Measurements from ENCODE around the gene SHC4. TPM values are rescaled to one million over a fixed set of nuclear protein-coding genes. Genes with fewer than 3 reads are reported as not detected.

SHC4 gene
- total and polyA plus RNA-seq, 9 of the 15 experiments (the other 6 are each of a cell fraction or from before 2014, with no cell fraction given), result 0.43 to 1.2 (median 0.67) TPM

GRCh38 chr15:48987142-48987541 lies 23.4 kb upstream of the SHC4 start:
- Histone ChIP-seq H3K9ac (ENCODE audit: insufficient read depth in 1 of 2, low read depth in 2 of 2, low read length in 2 of 2) (no peak overlapping the region), H3K9me1 (ENCODE audit: control insufficient read depth, insufficient read depth, low read length) (no peaks in the 10 kb centered on the region), H3K79me2 (ENCODE audit: control insufficient read depth, insufficient read depth, low read length) (no peaks in the 10 kb centered on the region), H3K4me3 (no peak overlapping the region), H3K27me3 (ENCODE audit: control insufficient read depth in 2 of 2, insufficient read depth in 2 of 2, low read length in 2 of 2) (no peaks in the 10 kb centered on the region), H2AFZ (ENCODE audit: low read depth, low read length) (no peak overlapping the region), H3K27ac (ENCODE audit: extremely low read depth, low read depth, low read length) (no peak overlapping the region), H3K4me1 (replicated peaks in 1 of 2; ENCODE audit: control insufficient read depth in 2 of 2, insufficient read depth in 2 of 2, low read length in 2 of 2) (no peaks in the 10 kb centered on the region), H4K20me1 (replicated peaks; ENCODE audit: control insufficient read depth, insufficient read depth, low read length) (no peaks in the 10 kb centered on the region), H3K9me3 (replicated peaks; ENCODE audit: control insufficient read depth, insufficient read depth, low read depth, low read length) (no peaks in the 10 kb centered on the region), H3K36me3 (ENCODE audit: control insufficient read depth, insufficient read depth, low read length) (peaks cover 17% of the 10 kb centered on the region; the same call in 1 of the 3 replicates), H3K4me2 (ENCODE audit: insufficient read depth, low read length) (no peak overlapping the region)
- CTCF ChIA-PET (ENCODE audit: low intra/inter-chr PET ratio), result no interaction called here
- intact Hi-C loops (cut with micrococcal nuclease) (no loop called here), in situ Hi-C loops (cut with MboI) (no loop called here)
- DNase-seq (ENCODE audit: extremely low read depth in 1 of 4, low spot score in 3 of 4), result no peak
- no peak for FAIRE-seq
- BruUV-seq (replicated peaks), result no TSS peak
- TF ChIP-seq NCOA1 (IDR thresholded peaks at IDR 0.05; ENCODE audit: low read depth), result no peak
- no peak for TF ChIP-seq ERF (CRISPR knock-in tag; IDR thresholded peaks at IDR 0.05)
- no peak for TF ChIP-seq CEBPG (CRISPR knock-in tag; IDR thresholded peaks at IDR 0.05)
- no peak for TF ChIP-seq CEBPG (tag; conservative IDR thresholded peaks at IDR 0.05 in 1 of 2, IDR thresholded peaks at IDR 0.05 in 1 of 2)
- no peak for TF ChIP-seq ZNF212 (CRISPR knock-in tag; IDR thresholded peaks at IDR 0.05)
- no peak for TF ChIP-seq MAFK (IDR thresholded peaks at IDR 0.05; ENCODE audit: low read length)
- TF ChIP-seq ZNF3 (CRISPR knock-in tag; IDR thresholded peaks at IDR 0.05), result no peak
- TF ChIP-seq CC2D1A (IDR thresholded peaks at IDR 0.05), result no peak
- TF ChIP-seq HSF4 (CRISPR knock-in tag; IDR thresholded peaks at IDR 0.05; ENCODE audit: borderline replicate concordance), result no peak
- no peak for TF ChIP-seq JUN (IDR thresholded peaks at IDR 0.05; ENCODE audit: borderline replicate concordance, low read depth, low read length)
- TF ChIP-seq JUN (CRISPR knock-in tag; IDR thresholded peaks at IDR 0.05; ENCODE audit: borderline replicate concordance), result no peak
- TF ChIP-seq TOE1 (IDR thresholded peaks at IDR 0.05; ENCODE audit: borderline replicate concordance), result no peak
- TF ChIP-seq TOE1 (CRISPR knock-in tag; IDR thresholded peaks at IDR 0.05; ENCODE audit: borderline replicate concordance, low read depth), result no peak
- no peak for TF ChIP-seq CTCF (IDR thresholded peaks at IDR 0.05 in 2 of 3, conservative IDR thresholded peaks at IDR 0.05 in 1 of 3; ENCODE audit: insufficient read depth in 2 of 3, low read depth in 1 of 3, low read length in 3 of 3)
- TF ChIP-seq, protein P1, sequence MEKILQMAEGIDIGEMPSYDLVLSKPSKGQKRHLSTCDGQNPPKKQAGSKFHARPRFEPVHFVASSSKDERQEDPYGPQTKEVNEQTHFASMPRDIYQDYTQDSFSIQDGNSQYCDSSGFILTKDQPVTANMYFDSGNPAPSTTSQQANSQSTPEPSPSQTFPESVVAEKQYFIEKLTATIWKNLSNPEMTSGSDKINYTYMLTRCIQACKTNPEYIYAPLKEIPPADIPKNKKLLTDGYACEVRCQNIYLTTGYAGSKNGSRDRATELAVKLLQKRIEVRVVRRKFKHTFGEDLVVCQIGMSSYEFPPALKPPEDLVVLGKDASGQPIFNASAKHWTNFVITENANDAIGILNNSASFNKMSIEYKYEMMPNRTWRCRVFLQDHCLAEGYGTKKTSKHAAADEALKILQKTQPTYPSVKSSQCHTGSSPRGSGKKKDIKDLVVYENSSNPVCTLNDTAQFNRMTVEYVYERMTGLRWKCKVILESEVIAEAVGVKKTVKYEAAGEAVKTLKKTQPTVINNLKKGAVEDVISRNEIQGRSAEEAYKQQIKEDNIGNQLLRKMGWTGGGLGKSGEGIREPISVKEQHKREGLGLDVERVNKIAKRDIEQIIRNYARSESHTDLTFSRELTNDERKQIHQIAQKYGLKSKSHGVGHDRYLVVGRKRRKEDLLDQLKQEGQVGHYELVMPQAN (IDR thresholded peaks at IDR 0.05; ENCODE audit: borderline replicate concordance), result no peak
- no peak for TF ChIP-seq PKNOX1 (IDR thresholded peaks at IDR 0.05)
- POLR2A ChIA-PET, result interaction anchor here (2.1 kb wide), 1 partner anchor 11 kb away, joined by 9 read pairs; no protein-coding TSS in a partner anchor
- ATAC-seq, result no peak

Data from K562 (cell line).